HepG2 (cell line): Measurements from ENCODE around the gene CPLX3. TPM values are rescaled to one million over a fixed set of nuclear protein-coding genes. Genes with fewer than 3 reads are reported as not detected.

Experiments used
- ATAC-seq: fragments of 200-7000 bp; cut with Tn5 transposase; 3 replicates; pipeline ENCODE4 v1.9.1; 2020; ENCODE audit warnings: mild to moderate bottlenecking, moderate library complexity
- BruUV-seq: library from RNA; stranded (reverse); fragments of 400-500 nt; replicated peaks from 2 replicates; lab custom pipeline; 2021; lab: Mats Ljungman, UMichigan
- CTCF ChIA-PET: fragments of 300-600 bp; formaldehyde crosslinking; extraction: SDS; loops from one replicate; lab custom pipeline; 2021; ENCODE audit warnings: low total read pairs, inconsistent platforms, low intra/inter-chr PET ratio; lab: Yijun Ruan, JAX
- POLR2A ChIA-PET: fragments of 350-600 bp; sonication (Branson Sonifier 250); formaldehyde crosslinking; loops from one replicate; lab custom pipeline; 2020; ENCODE audit warnings: antibody characterized with exemption, inconsistent platforms; lab: Yijun Ruan, JAX
- DNase-seq: peaks from one replicate; pipeline ENCODE4 v3.0.0-alpha.2; 2015; ENCODE audit warnings: low spot score
- FAIRE-seq: peaks from 3 replicates; lab custom pipeline; 2011; peaks lifted over from hg19 to GRCh38; lab: Jason Lieb, UNC
- H2AFZ ChIP-seq: one replicate; pipeline ENCODE4 v1.6.1; 2011; ENCODE audit warnings: low read length, inconsistent platforms
- H3K27ac ChIP-seq: fragments of 300-600 bp; 3 replicates; pipeline ENCODE4 v1.8.0; 2011; ENCODE audit warnings: mixed run types, mild to moderate bottlenecking, mixed read lengths, low read length, inconsistent platforms; ENCODE audit not compliant: insufficient read depth; ENCODE audit errors: extremely low read length
- H3K27me3 ChIP-seq, 2 experiments: fragments of 200-600 bp in 1 of 2; 2 replicates in 1 of 2; 3 replicates in 1 of 2; pipeline versions ENCODE4 v1.6.0 to v1.8.0; 2011; ENCODE audit warnings: low read length in 2 of 2, mild to moderate bottlenecking in 2 of 2, moderate library complexity in 2 of 2, inconsistent platforms in 1 of 2; ENCODE audit not compliant: insufficient read depth in 2 of 2, control insufficient read depth in 1 of 2
- H3K36me3 ChIP-seq, 2 experiments: fragments of 200-600 bp in 1 of 2; replicated peaks in 1 of 2; 2 replicates in 1 of 2; 3 replicates in 1 of 2; pipeline versions ENCODE4 v1.5.1 to v1.8.0; 2011; ENCODE audit warnings: low read length in 2 of 2, inconsistent platforms in 1 of 2; ENCODE audit not compliant: insufficient read depth in 2 of 2, control insufficient read depth in 1 of 2
- H3K4me1 ChIP-seq: 2 replicates; pipeline ENCODE4 v1.5.1; 2012; ENCODE audit warnings: low read length, inconsistent platforms; ENCODE audit not compliant: insufficient read depth
- H3K4me2 ChIP-seq: 2 replicates; pipeline ENCODE4 v1.6.0; 2011; ENCODE audit warnings: low read depth, low read length, inconsistent platforms
- H3K4me3 ChIP-seq, 3 experiments: fragments of 200-600 bp in 1 of 3; sonication (generic), shearing (Covaris generic) in 1 of 3; replicated peaks in 1 of 3; 2 replicates each; pipeline ENCODE4 v1.5.1; 2011 to 2016; ENCODE audit warnings: low read length in 3 of 3, inconsistent platforms in 2 of 3, low read depth in 2 of 3, mild to moderate bottlenecking in 2 of 3, control low read depth in 1 of 3, mixed read lengths in 1 of 3; ENCODE audit not compliant: insufficient read depth in 1 of 3
- H3K79me2 ChIP-seq: one replicate; pipeline ENCODE4 v1.6.1; 2011; ENCODE audit warnings: low read length, inconsistent platforms; ENCODE audit not compliant: insufficient read depth
- H3K9ac ChIP-seq: 2 replicates; pipeline ENCODE4 v1.6.0; 2011; ENCODE audit warnings: mild to moderate bottlenecking, low read depth, low read length, inconsistent platforms; ENCODE audit not compliant: insufficient read depth
- H3K9me3 ChIP-seq: 2 replicates; pipeline ENCODE4 v1.5.1; 2012; ENCODE audit warnings: mild to moderate bottlenecking, low read length
- H4K20me1 ChIP-seq: 2 replicates; pipeline ENCODE4 v1.6.0; 2011; ENCODE audit warnings: inconsistent platforms, mild to moderate bottlenecking, low read length, moderate library complexity; ENCODE audit not compliant: insufficient read depth
- BRCA1 ChIP-seq: sonication (generic); formaldehyde crosslinking; IDR thresholded peaks from 2 replicates; pipeline ENCODE4 v1.4.0; 2020; ENCODE audit warnings: missing genetic modification reagents
- CCDC6 ChIP-seq: sonication (generic); formaldehyde crosslinking; IDR thresholded peaks from 2 replicates; pipeline ENCODE4 v1.8.1; 2022; ENCODE audit warnings: mild to moderate bottlenecking, missing genetic modification reagents, moderate library complexity
- DNMT1 ChIP-seq: sonication (generic); formaldehyde crosslinking; IDR thresholded peaks from 2 replicates; pipeline ENCODE4 v1.5.1; 2020; ENCODE audit warnings: mild to moderate bottlenecking, missing genetic modification reagents
- GABPB1 ChIP-seq: IDR thresholded peaks from 2 replicates; pipeline ENCODE4 v1.6.1; 2016; ENCODE audit warnings: mild to moderate bottlenecking, missing genetic modification reagents, moderate library complexity, missing compliant biosample characterization
- GLI4 ChIP-seq: sonication (generic); formaldehyde crosslinking; IDR thresholded peaks from 2 replicates; pipeline ENCODE4 v1.5.1; 2020; ENCODE audit warnings: missing genetic modification reagents, mild to moderate bottlenecking, moderate library complexity, borderline replicate concordance
- GZF1 ChIP-seq: sonication (generic); formaldehyde crosslinking; IDR thresholded peaks from 2 replicates; pipeline ENCODE4 v1.5.1; 2020; ENCODE audit warnings: mild to moderate bottlenecking, missing genetic modification reagents
- HOXA7 ChIP-seq: sonication (generic); formaldehyde crosslinking; IDR thresholded peaks from 2 replicates; pipeline ENCODE4 v1.8.1; 2022; ENCODE audit warnings: mild to moderate bottlenecking, missing genetic modification reagents, moderate library complexity
- KDM5B ChIP-seq: sonication (generic); formaldehyde crosslinking; IDR thresholded peaks from 2 replicates; pipeline ENCODE4 v1.4.0; 2020; ENCODE audit warnings: missing genetic modification reagents, mild to moderate bottlenecking, borderline replicate concordance
- NFE2L1 ChIP-seq: sonication (generic); formaldehyde crosslinking; IDR thresholded peaks from 2 replicates; pipeline ENCODE4 v1.4.0; 2020; ENCODE audit warnings: missing genetic modification reagents, mild to moderate bottlenecking, borderline replicate concordance
- PHF8 ChIP-seq: sonication (generic); formaldehyde crosslinking; IDR thresholded peaks from 2 replicates; pipeline ENCODE4 v1.5.0; 2020; ENCODE audit warnings: missing genetic modification reagents
- RBFOX2 ChIP-seq: fragments of 200-400 bp; formaldehyde crosslinking; IDR thresholded peaks from 2 replicates; pipeline ENCODE4 v1.6.1; 2017; ENCODE audit warnings: low read depth, mild to moderate bottlenecking, low read length
- SIN3A ChIP-seq: IDR thresholded peaks from 2 replicates; pipeline ENCODE4 v1.6.1; 2011; ENCODE audit warnings: low read depth, mild to moderate bottlenecking, control low read depth, low read length, borderline replicate concordance
- SRSF4 ChIP-seq: fragments of 200-400 bp; formaldehyde crosslinking; IDR thresholded peaks from one replicate; pipeline ENCODE4 v1.6.1; 2018; ENCODE audit warnings: mild to moderate bottlenecking, low read depth, low read length, moderate library complexity; ENCODE audit not compliant: poor library complexity, severe bottlenecking
- YEATS4 ChIP-seq: sonication (generic); formaldehyde crosslinking; IDR thresholded peaks from 2 replicates; pipeline ENCODE4 v1.4.0; 2020; ENCODE audit warnings: missing genetic modification reagents, borderline replicate concordance
- ZKSCAN8 ChIP-seq: IDR thresholded peaks from 2 replicates; pipeline ENCODE4 v1.6.1; 2016; ENCODE audit warnings: borderline replicate concordance, missing genetic modification reagents, missing compliant biosample characterization
- ZNF777 ChIP-seq: sonication (generic); formaldehyde crosslinking; IDR thresholded peaks from 2 replicates; pipeline ENCODE4 v1.4.0; 2020; ENCODE audit warnings: missing genetic modification reagents
- WGBS: methylation state at CpG from one replicate; pipeline ENCODE4 v1.1.6; 2017; ENCODE audit warnings: low lambda C conversion rate; 5-methylcytosine and 5-hydroxymethylcytosine counted together
- in situ Hi-C: cut with HindIII; loops from 2 replicates; pipeline ENCODE4 v1.10.0; 2017; ENCODE audit warnings: low pct_unique_long_range_greater_than_20kb; ENCODE audit not compliant: extremely low pct_ligation_motif_present
- intact Hi-C: fragments of 100-400 bp; cut with micrococcal nuclease; formaldehyde crosslinking; loops from one replicate; pipeline ENCODE4 v1.10.0; 2022; ENCODE audit not compliant: unreplicated experiment
- polyA plus RNA-seq, 8 experiments: library from polyadenylated mRNA; depleted of rRNA in 3 of 8; stranded (reverse) in 7 of 8; unstranded in 1 of 8; fragments of >200 nt; fragmentation: Illumina TruSeq in 4 of 8; extraction: Trizol in 4 of 8; gene quantifications; 2 replicates each; pipeline versions ENCODE4 v1.2.1 to v1.2.3, GENCODE V29; 2011 to 2016; ENCODE audit warnings: low read depth in 4 of 8, missing spikeins in 1 of 8, mixed read lengths in 1 of 8; ENCODE audit not compliant: insufficient read depth in 1 of 8
- total RNA-seq, 5 experiments: library from RNA; depleted of rRNA; stranded (reverse); fragments of >200 nt; fragmentation: Illumina TruSeq; extraction: Trizol; gene quantifications; 2 replicates each; pipeline ENCODE4 v1.2.3, GENCODE V29; 2016; ENCODE audit warnings: low read depth in 1 of 5
- TF ChIP-seq, protein P1 (sequence below): IDR thresholded peaks from 2 replicates; pipeline ENCODE4 v1.6.1; 2018; ENCODE audit warnings: missing genetic modification reagents, mild to moderate bottlenecking, missing compliant biosample characterization
- TF ChIP-seq, protein P2 (sequence below): sonication (generic); formaldehyde crosslinking; IDR thresholded peaks from 2 replicates; pipeline ENCODE4 v1.4.0; 2020; ENCODE audit warnings: mild to moderate bottlenecking, missing genetic modification reagents
- TF ChIP-seq, protein P3 (sequence below): sonication (generic); formaldehyde crosslinking; IDR thresholded peaks from 2 replicates; pipeline ENCODE4 v1.8.1; 2023; ENCODE audit warnings: mild to moderate bottlenecking, missing genetic modification reagents

The CPLX3 gene
- total and polyA plus RNA-seq, 2 of the 13 experiments (the other 11 are each of a cell fraction or from before 2014, with no cell fraction given): not detected

DNA sequence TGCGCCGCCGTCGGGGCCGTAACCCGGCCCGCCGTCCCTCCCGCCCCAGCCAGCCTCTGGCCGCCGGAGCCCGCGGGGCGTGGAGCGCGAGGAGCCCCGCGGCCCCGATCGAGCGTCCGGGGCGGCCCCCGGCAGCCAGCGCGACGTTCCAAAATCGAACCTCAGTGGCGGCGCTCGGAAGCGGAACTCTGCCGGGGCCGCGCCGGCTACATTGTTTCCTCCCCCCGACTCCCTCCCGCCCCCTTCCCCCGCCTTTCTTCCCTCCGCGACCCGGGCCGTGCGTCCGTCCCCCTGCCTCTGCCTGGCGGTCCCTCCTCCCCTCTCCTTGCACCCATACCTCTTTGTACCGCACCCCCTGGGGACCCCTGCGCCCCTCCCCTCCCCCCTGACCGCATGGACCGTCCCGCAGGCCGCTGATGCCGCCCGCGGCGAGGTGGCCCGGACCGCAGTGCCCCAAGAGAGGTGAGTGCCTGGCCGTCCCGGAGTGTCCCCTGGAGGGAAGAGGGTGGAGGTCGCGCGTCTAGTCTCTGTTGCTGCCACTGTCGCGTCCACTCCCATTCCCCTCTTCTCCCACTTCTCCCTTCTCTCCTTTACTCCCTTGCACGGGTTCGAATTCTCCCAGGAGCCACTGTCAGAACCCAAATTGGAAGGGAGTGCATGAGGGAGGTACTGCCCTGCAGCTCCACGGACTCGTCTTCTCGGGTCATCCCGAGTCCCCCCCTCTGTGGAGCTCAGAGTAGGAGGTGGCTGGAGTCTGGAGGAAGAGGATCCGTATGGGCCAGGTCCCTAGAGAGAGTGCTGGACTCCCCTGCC is 44.0 kb upstream of the CPLX3 start:
- 2% methylated on average over 38 of the region's 72 CpGs for WGBS
- DNase-seq (no peak), ATAC-seq (peak; percentile 8; the same call in 1 of the 3 replicates), FAIRE-seq (no peak)
- peaks cover 4% of the 10 kb centered on the region for H4K20me1 ChIP-seq
- peak overlapping the region; percentile 78 for H3K9ac ChIP-seq
- peaks cover 41% of the 10 kb centered on the region for H3K79me2 ChIP-seq
- peaks cover 71% of the 10 kb centered on the region for H3K4me1 ChIP-seq
- POLR2A ChIA-PET: interaction anchor here (2.1 to 3.5 kb wide), 2 partner anchors 11 kb away, joined by 13 to 21 read pairs; no protein-coding TSS in a partner anchor
- intact Hi-C loops: loop anchor here (2.0 to 5.0 kb wide), 2 partner anchors 18 to 35 kb away; no protein-coding TSS in a partner anchor
- H3K9me3 ChIP-seq: no peaks in the 10 kb centered on the region
- peak overlapping the region; percentile 45 for H3K27ac ChIP-seq
- H3K36me3 ChIP-seq: peaks cover 1 to 12% of the 10 kb centered on the region in 2 experiments; a peak in 2 of 5 replicates
- peak overlapping the region; percentile 66 to 84 (median 69) for H3K4me3 ChIP-seq
- H3K4me2 ChIP-seq: peak overlapping the region; percentile 86
- no TSS peak for BruUV-seq
- no peak overlapping the region for H2AFZ ChIP-seq
- H3K27me3 ChIP-seq: no peaks in the 10 kb centered on the region
- CTCF ChIA-PET: interaction anchor here (1.1 kb wide), 1 partner anchor 11 kb away, joined by 4 read pairs; no protein-coding TSS in a partner anchor
- in situ Hi-C loops: loop anchor here (10.0 kb wide), 1 partner anchor 238 kb away; the partner anchor contains the start of gene ARID3B
- no peak for TF ChIP-seq CCDC6
- TF ChIP-seq, protein P1, sequence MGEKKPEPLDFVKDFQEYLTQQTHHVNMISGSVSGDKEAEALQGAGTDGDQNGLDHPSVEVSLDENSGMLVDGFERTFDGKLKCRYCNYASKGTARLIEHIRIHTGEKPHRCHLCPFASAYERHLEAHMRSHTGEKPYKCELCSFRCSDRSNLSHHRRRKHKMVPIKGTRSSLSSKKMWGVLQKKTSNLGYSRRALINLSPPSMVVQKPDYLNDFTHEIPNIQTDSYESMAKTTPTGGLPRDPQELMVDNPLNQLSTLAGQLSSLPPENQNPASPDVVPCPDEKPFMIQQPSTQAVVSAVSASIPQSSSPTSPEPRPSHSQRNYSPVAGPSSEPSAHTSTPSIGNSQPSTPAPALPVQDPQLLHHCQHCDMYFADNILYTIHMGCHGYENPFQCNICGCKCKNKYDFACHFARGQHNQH (CRISPR knock-in tag): no peak
- TF ChIP-seq SIN3A: peak; percentile 10; the same call in 1 of the 2 replicates
- peak; percentile 16; the same call in 1 of the 2 replicates for TF ChIP-seq RBFOX2
- TF ChIP-seq GZF1 (CRISPR knock-in tag): no peak
- peak; percentile 29; the same call in 1 of the 2 replicates for TF ChIP-seq ZNF777
- TF ChIP-seq NFE2L1: no peak
- no peak for TF ChIP-seq DNMT1
- TF ChIP-seq GLI4 (CRISPR knock-in tag): 0 out of 2 replicates have a peak, but pooled peaks have one; percentile 31
- TF ChIP-seq, protein P2, sequence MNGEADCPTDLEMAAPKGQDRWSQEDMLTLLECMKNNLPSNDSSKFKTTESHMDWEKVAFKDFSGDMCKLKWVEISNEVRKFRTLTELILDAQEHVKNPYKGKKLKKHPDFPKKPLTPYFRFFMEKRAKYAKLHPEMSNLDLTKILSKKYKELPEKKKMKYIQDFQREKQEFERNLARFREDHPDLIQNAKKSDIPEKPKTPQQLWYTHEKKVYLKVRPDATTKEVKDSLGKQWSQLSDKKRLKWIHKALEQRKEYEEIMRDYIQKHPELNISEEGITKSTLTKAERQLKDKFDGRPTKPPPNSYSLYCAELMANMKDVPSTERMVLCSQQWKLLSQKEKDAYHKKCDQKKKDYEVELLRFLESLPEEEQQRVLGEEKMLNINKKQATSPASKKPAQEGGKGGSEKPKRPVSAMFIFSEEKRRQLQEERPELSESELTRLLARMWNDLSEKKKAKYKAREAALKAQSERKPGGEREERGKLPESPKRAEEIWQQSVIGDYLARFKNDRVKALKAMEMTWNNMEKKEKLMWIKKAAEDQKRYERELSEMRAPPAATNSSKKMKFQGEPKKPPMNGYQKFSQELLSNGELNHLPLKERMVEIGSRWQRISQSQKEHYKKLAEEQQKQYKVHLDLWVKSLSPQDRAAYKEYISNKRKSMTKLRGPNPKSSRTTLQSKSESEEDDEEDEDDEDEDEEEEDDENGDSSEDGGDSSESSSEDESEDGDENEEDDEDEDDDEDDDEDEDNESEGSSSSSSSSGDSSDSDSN (CRISPR knock-in tag): peak; percentile 51; the same call in 1 of the 2 replicates
- TF ChIP-seq KDM5B: 0 out of 2 replicates have a peak, but pooled peaks have one; percentile 35
- TF ChIP-seq, protein P3, sequence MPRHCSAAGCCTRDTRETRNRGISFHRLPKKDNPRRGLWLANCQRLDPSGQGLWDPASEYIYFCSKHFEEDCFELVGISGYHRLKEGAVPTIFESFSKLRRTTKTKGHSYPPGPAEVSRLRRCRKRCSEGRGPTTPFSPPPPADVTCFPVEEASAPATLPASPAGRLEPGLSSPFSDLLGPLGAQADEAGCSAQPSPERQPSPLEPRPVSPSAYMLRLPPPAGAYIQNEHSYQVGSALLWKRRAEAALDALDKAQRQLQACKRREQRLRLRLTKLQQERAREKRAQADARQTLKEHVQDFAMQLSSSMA (CRISPR knock-in tag): peak; percentile 14; the same call in 1 of the 2 replicates
- no peak for TF ChIP-seq HOXA7 (CRISPR knock-in tag)
- no peak for TF ChIP-seq SRSF4
- TF ChIP-seq YEATS4 (CRISPR knock-in tag): no peak
- TF ChIP-seq PHF8 (CRISPR knock-in tag): peak; percentile 9; the same call in 1 of the 2 replicates
- TF ChIP-seq ZKSCAN8: no peak
- no peak for TF ChIP-seq BRCA1 (CRISPR knock-in tag)
- peak; percentile 7; the same call in 1 of the 2 replicates for TF ChIP-seq GABPB1 (CRISPR knock-in tag)
